Adipocyte (in vitro differentiated cells): ENCODE results near the gene DLG2.
A peak's percentile ranks its signal among the peaks of the same experiment; 100 is the strongest.
"Not testable (repeated sequence)": the region's sequence is repeated elsewhere in the genome, so short reads cannot be mapped to it uniquely, and the experiment has no call there.

ENCODE experiments used
- DNase-seq: peaks from one replicate; pipeline ENCODE4 v3.0.0-alpha.2; 2015; ENCODE audit warnings: low read depth
- H3K27me3 ChIP-seq: replicated peaks from 2 replicates; pipeline ENCODE4 v1.7.0; 2013; ENCODE audit warnings: mild to moderate bottlenecking, low read length, moderate library complexity; ENCODE audit not compliant: control insufficient read depth, insufficient read depth
- H3K36me3 ChIP-seq: 2 replicates; pipeline ENCODE4 v1.7.0; 2013; ENCODE audit warnings: low read length, mild to moderate bottlenecking, moderate library complexity; ENCODE audit not compliant: control insufficient read depth, insufficient read depth, severe bottlenecking
- H3K4me1 ChIP-seq: 2 replicates; pipeline ENCODE4 v1.7.0; 2013; ENCODE audit warnings: mild to moderate bottlenecking, low read length, moderate library complexity; ENCODE audit not compliant: control insufficient read depth, insufficient read depth
- H3K4me3 ChIP-seq: 2 replicates; pipeline ENCODE4 v1.7.0; 2013; ENCODE audit warnings: mild to moderate bottlenecking, low read length, moderate library complexity
- H3K9ac ChIP-seq: 2 replicates; pipeline ENCODE4 v1.7.0; 2013; ENCODE audit warnings: mild to moderate bottlenecking, low read length, moderate library complexity
- H3K9me3 ChIP-seq: 2 replicates; pipeline ENCODE4 v1.7.0; 2013; ENCODE audit warnings: mild to moderate bottlenecking, low read length, moderate library complexity; ENCODE audit not compliant: control insufficient read depth

The DLG2 gene

GRCh38 chr11:84333221-84333620 lies 1293.9 kb downstream of the DLG2 start:
- Histone ChIP-seq H3K9ac (no peak overlapping the region), H3K4me1 (peaks cover 4% of the 10 kb centered on the region), H3K27me3 (no peaks in the 10 kb centered on the region), H3K4me3 (peak overlapping the region; percentile 39), H3K9me3 (peaks cover 6% of the 10 kb centered on the region), H3K36me3 (no peaks in the 10 kb centered on the region)
- DNase-seq = no peak

DNA sequence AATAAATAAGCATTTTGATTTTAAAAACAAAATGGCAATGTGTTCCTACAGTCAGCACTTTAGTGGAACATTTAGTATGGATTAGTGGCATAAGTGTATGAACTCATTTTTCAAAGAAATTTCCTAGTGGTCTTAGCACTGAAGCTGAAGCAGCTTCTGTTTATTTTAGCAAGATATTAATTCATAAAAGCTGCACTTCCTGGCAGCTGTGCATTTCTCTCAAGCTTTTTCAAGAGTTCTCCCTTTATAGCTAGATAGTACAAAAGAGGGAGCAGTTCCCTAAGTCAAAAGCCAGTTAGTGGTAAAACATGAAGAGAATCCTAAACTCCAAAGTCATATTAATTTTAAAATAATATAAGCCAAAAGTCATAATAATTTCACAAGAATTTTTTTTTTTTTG lies 1304.9 kb downstream of the DLG2 start:
- no peaks in the 10 kb centered on the region for H3K9me3 ChIP-seq
- no peaks in the 10 kb centered on the region for H3K27me3 ChIP-seq
- H3K36me3 ChIP-seq = no peaks in the 10 kb centered on the region
- H3K9ac ChIP-seq = no peak overlapping the region
- H3K4me3 ChIP-seq = no peak overlapping the region
- no peaks in the 10 kb centered on the region for H3K4me1 ChIP-seq
- DNase-seq = no peak

DNA sequence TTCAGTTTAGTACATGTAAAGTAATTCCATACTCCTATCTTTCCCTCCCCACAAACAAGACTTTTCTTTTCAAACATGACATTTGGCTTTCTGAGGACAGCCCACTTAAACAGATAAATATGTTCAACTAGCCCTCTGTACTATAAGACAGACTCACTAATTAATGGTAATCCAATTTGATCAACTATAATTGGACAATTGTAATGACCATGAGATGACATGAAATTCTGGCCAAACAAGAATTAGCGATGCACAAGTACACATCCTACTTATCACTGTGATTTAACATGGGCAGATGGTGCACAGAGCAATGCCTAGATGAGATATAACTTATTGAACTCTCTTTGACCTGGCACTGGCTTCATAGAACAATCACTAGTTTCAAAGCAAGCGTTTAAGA lies 1307.3 kb downstream of the DLG2 start:
- Histone ChIP-seq H3K4me3 (no peak overlapping the region), H3K4me1 (peaks cover 4% of the 10 kb centered on the region), H3K9ac (no peak overlapping the region), H3K27me3 (no peaks in the 10 kb centered on the region), H3K36me3 (no peaks in the 10 kb centered on the region), H3K9me3 (no peaks in the 10 kb centered on the region)
- no peak for DNase-seq

DNA sequence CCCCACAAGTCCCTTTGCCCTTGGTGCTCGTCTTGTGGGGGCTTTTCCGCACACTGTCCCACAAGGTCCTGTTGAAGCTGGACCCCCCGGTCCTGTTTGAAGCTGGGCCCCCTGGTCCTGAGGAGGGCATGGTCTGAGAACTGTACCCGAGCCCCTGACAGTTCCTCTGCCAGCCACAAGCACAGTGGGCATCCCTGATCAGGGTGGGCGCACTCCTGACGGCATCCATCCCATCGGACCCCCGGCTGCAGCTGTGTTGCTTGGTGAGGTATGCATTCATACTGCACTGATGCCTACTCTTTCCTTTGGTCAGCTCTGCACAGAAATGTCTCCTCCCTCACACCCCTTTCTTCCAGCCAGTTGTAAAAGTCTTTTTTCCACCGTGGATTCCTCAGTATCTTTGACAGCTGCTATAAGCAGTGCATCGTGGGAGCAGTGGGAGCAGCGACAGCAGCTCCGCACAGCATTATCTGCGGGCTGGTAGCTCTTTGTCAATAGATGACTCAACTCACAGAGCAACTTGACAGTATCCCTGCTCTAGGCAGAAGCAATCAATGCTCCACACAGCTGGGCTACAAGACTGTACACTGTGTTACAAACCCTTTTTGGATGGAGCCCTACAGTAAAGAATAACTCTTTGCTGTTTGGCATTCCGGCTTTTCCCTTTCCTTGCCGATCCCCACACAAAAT lies 1310.1 kb downstream of the DLG2 start:
- H3K4me3 ChIP-seq = peak overlapping the region; percentile 66

DNA sequence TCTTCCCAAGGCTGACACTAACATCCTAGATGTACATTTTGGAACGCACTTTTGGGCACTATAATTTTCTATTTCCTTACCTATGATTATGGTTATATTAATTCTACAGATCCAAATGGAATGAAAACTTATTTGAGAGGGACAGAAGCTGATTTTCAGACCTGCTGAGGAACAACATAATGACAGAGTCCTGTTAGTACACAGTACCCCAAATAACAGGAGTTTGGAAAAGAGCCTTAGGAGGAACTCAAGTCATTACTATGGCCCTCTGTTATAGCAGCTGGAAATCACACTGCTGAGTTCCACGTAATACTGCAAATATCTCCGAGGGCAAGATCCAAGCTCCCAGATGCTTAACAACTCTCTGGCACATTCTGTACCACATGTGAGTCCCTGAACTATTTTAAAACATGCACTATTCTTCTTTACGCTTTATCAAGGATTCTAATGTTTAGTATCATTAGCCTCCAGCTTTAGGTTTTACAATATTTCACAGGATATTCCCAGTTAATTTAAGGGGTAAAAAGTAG lies 1313.2 kb downstream of the DLG2 start:
- peak overlapping the region; percentile 25 for H3K9ac ChIP-seq

More for the DNA sequence above, 1310.1 kb downstream of the DLG2 start:
- H3K9ac ChIP-seq = peak overlapping the region; percentile 15
- no peaks in the 10 kb centered on the region for H3K36me3 ChIP-seq
- peaks cover 15% of the 10 kb centered on the region for H3K4me1 ChIP-seq
- peak; percentile 15 for DNase-seq
- no peaks in the 10 kb centered on the region for H3K27me3 ChIP-seq
- H3K9me3 ChIP-seq = no peaks in the 10 kb centered on the region

DNA sequence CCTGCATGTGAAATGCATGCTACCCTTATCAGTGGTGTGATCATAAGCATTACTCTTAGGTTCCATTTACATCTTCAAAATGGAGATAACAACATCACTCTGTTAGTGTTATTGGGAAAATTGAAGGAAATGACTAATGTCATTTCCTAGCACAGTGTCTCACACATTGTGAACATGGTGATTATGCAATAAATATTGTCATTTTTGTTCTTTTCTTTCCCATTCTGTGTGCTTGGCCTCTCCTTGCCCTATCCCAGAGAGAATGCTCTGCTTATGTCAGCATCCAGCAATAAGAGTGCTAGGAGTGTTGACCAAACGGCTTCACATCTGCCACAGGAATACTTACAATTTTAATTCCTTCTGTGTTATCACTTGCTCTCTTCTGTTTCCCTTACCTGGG lies 1316.9 kb downstream of the DLG2 start:
- H3K9ac ChIP-seq = no peak overlapping the region
- no peaks in the 10 kb centered on the region for H3K36me3 ChIP-seq
- no peak for DNase-seq
- H3K27me3 ChIP-seq = no peaks in the 10 kb centered on the region
- H3K4me1 ChIP-seq = peaks cover 15% of the 10 kb centered on the region
- no peak overlapping the region for H3K4me3 ChIP-seq
- no peaks in the 10 kb centered on the region for H3K9me3 ChIP-seq

More for the DNA sequence above, 1313.2 kb downstream of the DLG2 start:
- H3K4me3 ChIP-seq = peak overlapping the region; percentile 15
- no peaks in the 10 kb centered on the region for H3K36me3 ChIP-seq
- DNase-seq = peak; percentile 13
- H3K9me3 ChIP-seq = no peaks in the 10 kb centered on the region
- peaks cover 19% of the 10 kb centered on the region for H3K4me1 ChIP-seq
- no peaks in the 10 kb centered on the region for H3K27me3 ChIP-seq

- not testable (repeated sequence) for H3K4me3 ChIP-seq, H3K9ac ChIP-seq, DNase-seq, H3K9me3 ChIP-seq, H3K36me3 ChIP-seq, H3K4me1 ChIP-seq, H3K27me3 ChIP-seq
These were observed 1318.7 kb downstream of the DLG2 start for GRCh38 chr11:84308491-84308890.

DNA sequence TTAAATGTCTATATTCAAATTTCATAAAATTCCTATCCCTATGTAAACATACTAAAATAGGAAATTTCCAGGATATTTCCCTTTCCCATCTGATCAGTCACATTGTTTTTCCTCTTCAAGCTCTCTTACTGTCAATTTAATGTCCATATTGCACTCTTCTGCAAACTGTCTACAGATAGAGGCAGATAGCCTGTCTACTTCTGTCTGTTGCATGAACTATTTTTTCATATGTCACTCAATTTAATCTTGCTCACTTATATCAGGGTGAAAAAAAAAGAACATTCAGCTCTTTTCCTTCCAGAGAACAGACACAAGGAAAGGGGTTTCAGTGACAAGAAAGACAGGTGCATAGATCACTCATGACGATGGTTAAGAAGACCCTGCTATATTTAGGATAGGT lies 1327.1 kb downstream of the DLG2 start:
- H3K9ac ChIP-seq = no peak overlapping the region
- H3K4me3 ChIP-seq = no peak overlapping the region
- no peaks in the 10 kb centered on the region for H3K4me1 ChIP-seq
- H3K36me3 ChIP-seq = no peaks in the 10 kb centered on the region
- DNase-seq = no peak
- H3K27me3 ChIP-seq = no peaks in the 10 kb centered on the region
- no peaks in the 10 kb centered on the region for H3K9me3 ChIP-seq

DNA sequence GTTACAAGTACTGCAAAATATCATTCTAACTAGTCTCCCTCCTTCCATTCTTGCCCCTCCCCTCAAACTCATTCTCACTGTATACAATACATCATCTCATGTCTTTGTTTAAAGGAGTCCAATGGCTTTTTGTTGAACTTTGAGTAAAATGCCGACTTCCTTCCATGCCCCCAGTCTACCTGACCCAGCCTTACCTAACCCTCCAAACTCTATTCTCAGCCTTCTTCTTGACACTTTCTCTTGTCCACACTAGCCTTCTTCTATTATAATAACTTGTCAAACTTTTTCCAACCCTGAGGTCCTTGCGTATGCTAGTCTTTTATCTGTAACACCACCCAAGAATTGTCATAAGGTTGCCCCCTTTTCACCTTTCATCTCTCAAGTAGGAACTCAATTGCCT lies 1329.6 kb downstream of the DLG2 start:
- Histone ChIP-seq H3K36me3 (no peaks in the 10 kb centered on the region), H3K4me3 (no peak overlapping the region), H3K4me1 (no peaks in the 10 kb centered on the region), H3K9me3 (no peaks in the 10 kb centered on the region), H3K9ac (no peak overlapping the region), H3K27me3 (no peaks in the 10 kb centered on the region)
- no peak for DNase-seq

DNA sequence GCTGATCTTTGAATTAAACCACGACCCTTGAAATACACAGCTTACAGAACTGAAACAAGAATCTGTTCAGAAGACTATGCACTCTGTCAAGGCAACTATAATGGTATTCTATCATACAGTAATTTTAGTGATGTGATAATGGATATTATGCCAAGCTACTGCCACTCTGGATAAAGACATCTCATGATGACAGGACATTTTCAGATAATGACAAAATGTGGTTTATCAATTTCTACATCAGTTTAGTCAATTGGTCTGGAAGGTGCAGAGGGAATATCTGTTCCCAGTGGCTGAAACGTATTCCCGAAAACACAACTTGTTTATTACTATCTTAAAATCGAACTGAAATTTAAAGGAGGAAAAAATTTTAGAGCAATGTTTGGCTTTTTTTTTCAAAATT lies 1331.3 kb downstream of the DLG2 start:
- DNase-seq = no peak
- H3K4me3 ChIP-seq = no peak overlapping the region
- no peaks in the 10 kb centered on the region for H3K36me3 ChIP-seq
- H3K9ac ChIP-seq = no peak overlapping the region
- peaks cover 12% of the 10 kb centered on the region for H3K4me1 ChIP-seq
- no peaks in the 10 kb centered on the region for H3K9me3 ChIP-seq
- H3K27me3 ChIP-seq = no peaks in the 10 kb centered on the region

- no peak overlapping the region for H3K4me3 ChIP-seq
- H3K9me3 ChIP-seq = no peaks in the 10 kb centered on the region
- H3K36me3 ChIP-seq = no peaks in the 10 kb centered on the region
- no peaks in the 10 kb centered on the region for H3K27me3 ChIP-seq
- no peak for DNase-seq
- no peak overlapping the region for H3K9ac ChIP-seq
- peaks cover 32% of the 10 kb centered on the region for H3K4me1 ChIP-seq
These were observed 1334.2 kb downstream of the DLG2 start for GRCh38 chr11:84292955-84293354.

GRCh38 chr11:84292006-84292405 lies 1335.1 kb downstream of the DLG2 start:
- no peaks in the 10 kb centered on the region for H3K36me3 ChIP-seq
- no peaks in the 10 kb centered on the region for H3K9me3 ChIP-seq
- no peak for DNase-seq
- H3K4me3 ChIP-seq = no peak overlapping the region
- no peak overlapping the region for H3K9ac ChIP-seq
- no peaks in the 10 kb centered on the region for H3K27me3 ChIP-seq
- peaks cover 32% of the 10 kb centered on the region for H3K4me1 ChIP-seq
